ENCODE results near the gene ALG14.

The ALG14 gene

GRCh38 chr1:94929351-94930217 is 143.2 kb downstream of the ALG14 start:
- no peak for TF ChIP-seq CTCF (conservative IDR thresholded peaks at IDR 0.05)
- no peak overlapping the region for H3K27ac ChIP-seq

- no peak for TF ChIP-seq CTCF (conservative IDR thresholded peaks at IDR 0.05)
- no peak overlapping the region for H3K27ac ChIP-seq
These were observed 144.3 kb downstream of the ALG14 start for GRCh38 chr1:94928293-94928939.

- no peak for TF ChIP-seq CTCF (conservative IDR thresholded peaks at IDR 0.05)
These were observed 145.2 kb downstream of the ALG14 start for GRCh38 chr1:94927405-94928175.

GRCh38 chr1:94926915-94927404 is 145.8 kb downstream of the ALG14 start, which contains the start of gene CNN3:
CNN3 (minus strand) TSS chr1:94927110; CDS start chr1:94926894, 216 bp downstream.
- H3K27ac ChIP-seq, result peak within 1 kb of the TSS; percentile 83
- TF ChIP-seq CTCF (conservative IDR thresholded peaks at IDR 0.05), result no peak

More at GRCh38 chr1:94927405-94928175, 145.2 kb downstream of the ALG14 start:
- H3K27ac ChIP-seq, result no peak overlapping the region

- TF ChIP-seq CTCF (conservative IDR thresholded peaks at IDR 0.05), result peak; percentile 68
- H3K27ac ChIP-seq, result peak overlapping the region; percentile 83
These were observed 146.4 kb downstream of the ALG14 start for GRCh38 chr1:94926126-94926914.

GRCh38 chr1:94925561-94926125 is 147.1 kb downstream of the ALG14 start:
- peak overlapping the region; percentile 83 for H3K27ac ChIP-seq
- TF ChIP-seq CTCF (conservative IDR thresholded peaks at IDR 0.05), result no peak
